HG02884 (cell line): ENCODE data around the gene MAPK6.
"Not testable (repeated sequence)": the region's sequence is repeated elsewhere in the genome, so short reads cannot be mapped to it uniquely, and the experiment has no call there.

Experiments used
- ATAC-seq: cut with Tn5 transposase; IDR thresholded peaks from one replicate; pipeline ENCODE4 v1.9.1; 2021; ENCODE audit warnings: mild to moderate bottlenecking, moderate library complexity; ENCODE audit not compliant: unreplicated experiment

MAPK6 gene

GRCh38 chr15:52078876-52079700 is 60.1 kb downstream of the MAPK6 start:
- ATAC-seq = no peak

GRCh38 chr15:52080031-52080430 is 61.0 kb downstream of the MAPK6 start:
- no peak for ATAC-seq

GRCh38 chr15:52080706-52081392 is 61.8 kb downstream of the MAPK6 start:
- no peak for ATAC-seq

GRCh38 chr15:52082197-52083036 is 63.4 kb downstream of the MAPK6 start:
- ATAC-seq = peak; percentile 58

- not testable (repeated sequence) for ATAC-seq
These were observed 64.0 kb downstream of the MAPK6 start for GRCh38 chr15:52083037-52083359.

- no peak for ATAC-seq
These were observed 64.6 kb downstream of the MAPK6 start for GRCh38 chr15:52083603-52084002.

- ATAC-seq = no peak
These were observed 66.3 kb downstream of the MAPK6 start for GRCh38 chr15:52085299-52085698.

- ATAC-seq = no peak
These were observed 67.2 kb downstream of the MAPK6 start for GRCh38 chr15:52086011-52086786.

- no peak for ATAC-seq
These were observed 71.2 kb downstream of the MAPK6 start for GRCh38 chr15:52090193-52090592.

- no peak for ATAC-seq
These were observed 74.1 kb downstream of the MAPK6 start for GRCh38 chr15:52093167-52093538.

- no peak for ATAC-seq
These were observed 74.8 kb downstream of the MAPK6 start for GRCh38 chr15:52093539-52094510.

GRCh38 chr15:52094811-52095584 is 76.0 kb downstream of the MAPK6 start:
- no peak for ATAC-seq

GRCh38 chr15:52095597-52096262 is 76.7 kb downstream of the MAPK6 start:
- no peak for ATAC-seq

GRCh38 chr15:52096536-52096935 is 77.5 kb downstream of the MAPK6 start:
- not testable (repeated sequence) for ATAC-seq

- ATAC-seq = no peak
These were observed 78.2 kb downstream of the MAPK6 start for GRCh38 chr15:52097180-52097579.

GRCh38 chr15:52098323-52098722 is 79.3 kb downstream of the MAPK6 start:
- no peak for ATAC-seq

- ATAC-seq = no peak
These were observed 80.7 kb downstream of the MAPK6 start for GRCh38 chr15:52099651-52100272.
